Esophagus (tissue), 2 donors: ENCODE data around the gene CPSF4L. TPM values are rescaled to one million over a fixed set of nuclear protein-coding genes. Genes with fewer than 3 reads are reported as not detected.

Experiments
- H3K27ac ChIP-seq, 2 donors: one replicate each; pipeline ENCODE4 v1.5.1; 2013; ENCODE audit warnings: low read depth in 2 of 2, mild to moderate bottlenecking in 2 of 2, inconsistent platforms in 1 of 2, low read length in 1 of 2, moderate library complexity in 1 of 2
- H3K27me3 ChIP-seq, 2 donors: one replicate each; pipeline ENCODE4 v1.6.1; 2013; ENCODE audit warnings: low read length in 2 of 2, control low read depth in 1 of 2, mild to moderate bottlenecking in 1 of 2; ENCODE audit not compliant: insufficient read depth in 2 of 2, control insufficient read depth in 1 of 2
- H3K36me3 ChIP-seq, 2 donors: one replicate each; pipeline ENCODE4 v1.6.1; 2013; ENCODE audit warnings: low read length in 1 of 2; ENCODE audit not compliant: control insufficient read depth in 2 of 2, insufficient read depth in 2 of 2
- H3K4me1 ChIP-seq, 2 donors: one replicate each; pipeline ENCODE4 v1.6.1; 2013; ENCODE audit warnings: low read length in 1 of 2; ENCODE audit not compliant: control insufficient read depth in 2 of 2, insufficient read depth in 2 of 2
- H3K4me3 ChIP-seq, 2 donors: one replicate each; pipeline ENCODE4 v1.5.1; 2013; ENCODE audit warnings: low read length in 2 of 2, mild to moderate bottlenecking in 2 of 2, low read depth in 1 of 2, moderate library complexity in 1 of 2
- H3K9me3 ChIP-seq, 2 donors: one replicate each; pipeline ENCODE4 v1.6.1; 2013; ENCODE audit warnings: mild to moderate bottlenecking in 2 of 2, low read depth in 1 of 2, low read length in 1 of 2, moderate library complexity in 1 of 2; ENCODE audit not compliant: control insufficient read depth in 2 of 2, insufficient read depth in 1 of 2
- WGBS, 2 donors: extraction: QIAGEN DNeasy Blood & Tissue Kit; methylation state at CpG; one replicate each; pipeline ENCODE4 v1.1.7; 2013; 5-methylcytosine and 5-hydroxymethylcytosine counted together
- polyA plus RNA-seq, 2 donors: library from polyadenylated mRNA; stranded (reverse); fragments of 200-250 nt; gene quantifications; one replicate each; pipeline ENCODE4 v1.2.3, GENCODE V29; 2013
- donor health status: healthy with polysubstance abuse.
- donor health status: Bipolar disorder and iron deficiency.

Gene CPSF4L
- polyA plus RNA-seq, 2 donors, result not detected

GRCh38 chr17:73290399-73291259, 28.9 kb upstream of the CPSF4L start:
- Histone ChIP-seq H3K4me3 (no peak overlapping the region), H3K36me3 (peaks cover 0 to 15% of the 10 kb centered on the region in 2 donors), H3K4me1 (peaks cover 14 to 58% of the 10 kb centered on the region in 2 donors), H3K27ac (peak overlapping the region; percentile 82 to 86), H3K9me3 (no peaks in the 10 kb centered on the region), H3K27me3 (no peaks in the 10 kb centered on the region)
- WGBS, 2 donors, result 67 to 73% methylated on average over 16 of the region's 16 CpGs

DNA sequence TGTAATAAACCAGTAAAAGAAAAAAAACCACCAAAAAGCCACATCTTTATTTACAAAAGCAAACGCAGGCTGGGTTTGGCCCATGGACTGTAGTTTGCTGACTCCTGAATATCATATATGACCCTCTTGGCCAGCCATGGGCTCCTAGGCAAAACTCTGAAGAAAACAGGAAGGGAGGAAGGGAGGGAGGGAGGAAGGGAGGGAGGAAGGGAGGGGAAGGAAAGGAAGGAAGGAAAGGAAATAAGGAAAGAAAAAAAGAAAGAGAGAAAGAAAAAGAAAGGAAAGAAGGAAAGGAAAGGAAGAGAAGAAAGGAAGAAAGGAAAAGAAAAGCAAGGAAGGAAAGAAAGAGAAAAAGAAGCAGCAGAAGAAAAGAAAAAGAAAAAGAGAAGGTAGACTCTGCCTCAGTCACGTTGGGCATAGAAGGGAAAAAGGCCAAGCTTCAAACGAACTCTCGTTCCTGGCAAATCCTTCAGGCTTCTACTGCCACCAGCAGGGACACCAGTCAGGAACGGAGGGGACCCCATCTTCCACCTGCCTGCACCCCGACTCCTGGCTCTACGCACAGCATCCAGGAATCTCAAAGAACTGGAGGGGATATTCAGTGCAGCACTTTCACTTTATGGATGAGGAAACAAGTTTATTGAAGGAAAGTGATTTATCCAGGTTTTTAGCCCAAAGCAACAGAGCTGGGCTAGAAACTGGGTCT, 28.0 kb upstream of the CPSF4L start:
- Histone ChIP-seq H3K9me3 (no peaks in the 10 kb centered on the region), H3K36me3 (peaks cover 0 to 23% of the 10 kb centered on the region in 2 donors), H3K4me3 (no peak overlapping the region), H3K27ac (peak overlapping the region; percentile 44 to 63), H3K4me1 (peaks cover 14 to 63% of the 10 kb centered on the region in 2 donors), H3K27me3 (no peaks in the 10 kb centered on the region)
- 40 to 51% methylated on average over 7 of the region's 7 CpGs for WGBS, 2 donors

- Histone ChIP-seq H3K4me3 (no peak overlapping the region), H3K9me3 (no peaks in the 10 kb centered on the region), H3K36me3 (peaks cover 0 to 23% of the 10 kb centered on the region in 2 donors), H3K27ac (peak overlapping the region; percentile 52 to 54), H3K27me3 (no peaks in the 10 kb centered on the region), H3K4me1 (peaks cover 14 to 63% of the 10 kb centered on the region in 2 donors)
- 40 to 59% methylated on average over 19 of the region's 19 CpGs for WGBS, 2 donors
Measured at GRCh38 chr17:73288534-73289302, 27.0 kb upstream of the CPSF4L start.

GRCh38 chr17:73286863-73287296, 25.2 kb upstream of the CPSF4L start:
- Histone ChIP-seq H3K27me3 (no peaks in the 10 kb centered on the region), H3K4me3 (no peak overlapping the region), H3K36me3 (peaks cover 0 to 20% of the 10 kb centered on the region in 2 donors), H3K4me1 (peaks cover 9 to 51% of the 10 kb centered on the region in 2 donors), H3K27ac (peak overlapping the region; percentile 63 to 81), H3K9me3 (no peaks in the 10 kb centered on the region)
- WGBS, 2 donors, result 31 to 52% methylated on average over 8 of the region's 8 CpGs

DNA sequence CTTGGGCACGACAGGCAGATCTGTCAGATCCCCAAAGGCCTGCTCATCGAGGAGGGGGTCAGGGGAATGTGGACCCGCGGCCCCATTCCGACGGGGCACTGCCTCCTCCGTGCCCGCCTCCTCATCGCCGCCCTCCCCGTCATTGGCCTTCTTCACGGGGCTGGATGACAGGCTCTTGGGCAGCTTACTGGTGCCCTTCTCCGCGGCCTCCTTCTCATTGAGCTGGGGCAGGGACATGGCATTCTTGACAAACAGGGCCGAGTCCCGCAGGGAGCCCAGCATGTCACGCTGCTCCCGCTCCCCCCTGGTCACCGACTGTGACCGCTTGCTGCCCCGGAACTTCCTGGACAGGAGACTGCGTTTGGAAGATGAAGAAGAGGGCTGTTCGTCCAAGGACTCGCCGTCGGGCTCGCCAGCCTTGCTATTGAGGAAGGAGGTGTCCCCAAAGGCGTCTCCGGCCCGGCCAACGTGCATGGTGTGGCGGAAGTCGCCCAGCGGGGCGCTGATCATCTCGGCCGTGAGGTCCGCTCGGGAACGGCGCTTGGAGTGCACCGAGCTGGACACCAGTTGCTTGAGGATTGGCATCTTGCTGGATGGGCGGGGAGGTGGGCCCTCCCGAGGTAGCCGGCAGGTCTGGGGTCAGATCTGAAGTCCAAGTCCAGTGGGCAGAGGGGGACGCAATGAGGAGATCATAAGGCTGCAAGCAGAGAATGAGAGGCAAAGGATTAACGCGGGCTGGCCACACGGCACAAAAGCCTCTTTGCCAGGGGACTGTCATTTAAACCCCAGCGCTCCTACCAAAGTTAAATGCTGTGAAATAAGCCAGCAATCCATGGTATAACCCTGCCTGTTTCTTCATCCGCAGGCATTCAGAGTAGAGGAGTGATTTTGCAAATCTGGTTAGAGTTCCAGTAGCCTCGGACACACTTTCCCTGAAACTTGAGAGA, 24.5 kb upstream of the CPSF4L start:
- Histone ChIP-seq H3K4me3 (no peak overlapping the region), H3K36me3 (peaks cover 0 to 20% of the 10 kb centered on the region in 2 donors), H3K27ac (peak overlapping the region; percentile 63 to 81), H3K4me1 (peaks cover 4 to 44% of the 10 kb centered on the region in 2 donors), H3K9me3 (no peaks in the 10 kb centered on the region), H3K27me3 (no peaks in the 10 kb centered on the region)
- WGBS, 2 donors, result 78 to 80% methylated on average over 51 to 52 of the region's 52 CpGs

DNA sequence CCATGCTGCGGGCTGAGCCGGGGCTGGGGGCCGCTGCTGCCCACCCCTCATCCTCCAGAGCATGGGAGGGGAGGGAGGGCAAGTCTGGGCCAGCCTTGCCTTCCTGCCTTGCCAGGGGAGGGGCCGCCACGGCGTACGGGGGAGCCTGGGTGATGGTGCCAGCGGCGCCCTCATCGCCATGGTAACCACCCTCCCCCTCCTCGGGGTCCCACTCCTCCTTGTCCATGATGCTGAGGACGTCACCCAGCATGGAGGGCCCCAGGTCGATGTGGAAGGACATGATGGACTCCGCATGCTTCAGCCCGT, 23.9 kb upstream of the CPSF4L start:
- Histone ChIP-seq H3K4me1 (peaks cover under 1 to 39% of the 10 kb centered on the region in 2 donors), H3K36me3 (peaks cover 0 to 20% of the 10 kb centered on the region in 2 donors), H3K9me3 (no peaks in the 10 kb centered on the region), H3K27me3 (no peaks in the 10 kb centered on the region), H3K4me3 (no peak overlapping the region), H3K27ac (no peak overlapping the region)
- WGBS, 2 donors, result 54 to 78% methylated on average over 12 to 15 of the region's 15 CpGs

GRCh38 chr17:73284906-73285602, 23.4 kb upstream of the CPSF4L start:
- peaks cover 0 to 35% of the 10 kb centered on the region in 2 donors for H3K4me1 ChIP-seq
- H3K36me3 ChIP-seq, result peaks cover 3 to 20% of the 10 kb centered on the region in 2 donors
- WGBS, 2 donors, result 76% methylated on average over 20 of the region's 20 CpGs
- H3K27ac ChIP-seq, result peak overlapping the region in 1 of 2 donors; percentile 41
- no peaks in the 10 kb centered on the region for H3K9me3 ChIP-seq
- H3K4me3 ChIP-seq, result no peak overlapping the region
- no peaks in the 10 kb centered on the region for H3K27me3 ChIP-seq

DNA sequence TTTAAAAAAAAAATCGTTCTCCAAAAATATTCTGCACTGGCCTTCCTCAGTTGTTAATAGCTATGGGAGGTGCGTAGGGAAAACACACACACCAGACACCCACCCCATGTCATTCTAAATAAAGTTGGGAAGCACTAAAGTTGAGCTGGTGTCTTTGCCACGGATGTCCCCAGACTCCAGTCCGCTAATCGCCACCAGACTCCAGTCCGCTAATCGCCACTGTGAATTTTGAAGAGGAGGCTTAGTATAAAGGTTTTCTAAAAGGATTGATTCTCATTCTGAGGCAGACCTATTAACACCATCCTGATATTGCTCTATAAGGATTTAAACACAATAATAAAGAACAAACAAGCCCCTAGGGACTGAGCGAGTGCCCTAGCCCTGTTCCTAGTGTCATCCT, 22.7 kb upstream of the CPSF4L start:
- no peak overlapping the region for H3K4me3 ChIP-seq
- no peaks in the 10 kb centered on the region for H3K27me3 ChIP-seq
- peaks cover 0 to 40% of the 10 kb centered on the region in 2 donors for H3K4me1 ChIP-seq
- peaks cover 4 to 20% of the 10 kb centered on the region in 2 donors for H3K36me3 ChIP-seq
- H3K27ac ChIP-seq, result no peak overlapping the region
- 73 to 78% methylated on average over 8 of the region's 8 CpGs for WGBS, 2 donors
- H3K9me3 ChIP-seq, result no peaks in the 10 kb centered on the region
